SIG-M5 (cell line): ENCODE measurements around the gene PHF21A.

ENCODE experiments used
- DNase-seq: peaks from one replicate; lab custom pipeline; 2025; lab: John Stamatoyannopoulos, UW

The PHF21A gene

DNA sequence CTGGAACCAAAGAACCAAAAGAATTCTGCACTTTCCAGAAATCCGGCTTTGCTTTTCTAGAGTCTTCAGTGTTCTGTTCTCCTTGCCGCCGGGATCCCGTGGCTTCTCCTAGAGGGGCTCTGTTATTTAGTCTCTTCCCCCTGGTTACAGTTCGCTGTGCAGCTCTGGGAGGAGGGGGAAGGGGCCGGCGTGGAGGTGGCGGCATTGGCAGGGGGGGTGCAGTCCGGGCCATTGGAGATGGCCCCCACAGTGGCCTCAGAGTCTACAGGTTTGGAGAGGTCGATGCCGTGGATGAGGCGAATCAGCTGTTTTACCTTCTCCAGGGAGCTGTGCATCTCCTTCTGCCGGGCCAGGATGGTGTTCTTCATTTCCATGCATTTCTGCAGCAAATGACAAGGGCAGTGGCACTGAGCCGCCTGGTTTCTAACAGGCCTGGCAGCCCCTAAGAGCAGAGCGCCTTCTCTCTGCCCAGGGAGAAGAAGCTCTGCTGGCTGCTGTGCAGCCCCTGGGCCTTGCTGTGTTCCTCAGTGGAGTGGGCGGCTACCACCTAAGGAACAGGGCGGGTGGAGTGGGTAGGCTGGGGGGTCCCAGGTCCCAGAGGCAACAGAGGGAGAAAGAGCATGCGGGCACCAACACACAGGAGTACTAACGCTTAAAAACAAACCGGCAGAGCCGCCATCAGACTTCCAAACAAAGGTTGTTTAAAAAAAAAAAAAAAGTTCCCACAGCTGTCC is 187.2 kb downstream of the PHF21A start:
- DNase-seq = no peak

DNA sequence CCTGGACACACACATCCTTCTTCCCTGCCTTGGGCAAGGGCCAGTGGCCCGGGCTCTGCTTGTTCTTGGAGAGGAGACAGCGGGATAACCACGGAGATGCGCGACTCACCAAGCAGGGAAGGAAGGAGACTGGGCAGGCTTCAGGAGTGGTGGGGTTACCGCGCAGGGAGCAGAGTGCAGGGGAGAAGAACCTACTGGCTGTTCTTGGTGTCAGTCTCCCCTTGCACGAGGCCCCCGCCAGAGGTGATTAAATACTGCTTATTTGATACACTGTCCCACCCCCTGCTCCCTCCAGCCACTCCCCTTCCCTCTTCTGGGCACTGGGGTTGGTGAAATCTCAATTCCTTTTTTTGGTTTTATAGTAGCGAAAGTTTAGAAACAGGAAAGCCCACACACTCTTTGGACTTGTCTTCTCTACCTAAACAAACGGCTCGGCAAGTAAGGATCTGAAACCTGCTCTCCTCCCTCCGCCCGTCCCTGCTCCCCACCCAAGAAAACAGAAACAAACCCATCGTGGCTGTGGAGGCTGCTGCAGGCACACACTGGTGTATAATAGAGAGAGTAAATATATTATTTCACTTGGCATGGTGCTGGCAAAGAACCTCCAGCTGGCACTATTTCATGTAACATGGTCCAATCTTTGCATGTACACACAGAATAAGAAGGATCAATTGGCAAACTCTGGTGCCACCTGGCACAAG is 188.0 kb downstream of the PHF21A start:
- DNase-seq = peak; percentile 28

DNA sequence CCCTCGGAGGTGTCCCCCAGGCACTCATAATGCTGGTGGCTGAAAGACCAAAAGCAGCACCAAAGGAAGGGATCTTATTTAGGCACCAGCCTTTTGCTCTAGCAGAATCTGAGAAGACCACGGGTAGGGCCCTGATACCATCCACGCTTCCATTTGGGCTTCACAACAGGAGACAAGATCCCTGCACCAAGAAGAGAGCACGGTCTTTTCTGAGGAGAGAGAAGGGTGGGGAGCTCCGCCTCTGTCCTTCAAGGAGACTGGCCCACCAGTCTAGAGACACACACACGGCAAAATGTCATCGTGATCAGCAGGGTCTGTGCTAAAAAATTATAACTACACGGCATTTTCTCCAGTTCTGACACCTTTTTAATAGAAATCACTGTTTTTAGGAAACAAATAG is 189.0 kb downstream of the PHF21A start:
- DNase-seq = no peak

DNA sequence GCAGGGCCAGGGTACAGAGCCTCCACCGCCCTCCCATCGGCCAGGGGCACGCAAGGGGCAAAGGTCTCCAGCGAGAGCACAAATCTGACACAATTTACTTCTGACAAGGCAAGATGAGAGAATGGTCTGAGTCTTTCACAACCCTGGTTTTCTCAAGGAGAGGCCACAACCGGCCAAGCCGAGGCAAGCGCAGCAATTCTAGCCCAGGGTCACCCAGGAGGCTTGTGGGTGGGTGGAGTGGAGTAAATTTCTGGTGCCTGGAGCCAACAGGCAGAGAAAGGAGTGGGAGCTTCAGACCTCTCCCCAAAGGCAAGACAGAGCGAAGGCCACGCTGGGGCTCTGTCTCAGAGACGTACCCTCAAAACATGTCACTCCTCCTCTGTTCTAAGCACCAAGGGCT is 189.5 kb downstream of the PHF21A start:
- no peak for DNase-seq

DNA sequence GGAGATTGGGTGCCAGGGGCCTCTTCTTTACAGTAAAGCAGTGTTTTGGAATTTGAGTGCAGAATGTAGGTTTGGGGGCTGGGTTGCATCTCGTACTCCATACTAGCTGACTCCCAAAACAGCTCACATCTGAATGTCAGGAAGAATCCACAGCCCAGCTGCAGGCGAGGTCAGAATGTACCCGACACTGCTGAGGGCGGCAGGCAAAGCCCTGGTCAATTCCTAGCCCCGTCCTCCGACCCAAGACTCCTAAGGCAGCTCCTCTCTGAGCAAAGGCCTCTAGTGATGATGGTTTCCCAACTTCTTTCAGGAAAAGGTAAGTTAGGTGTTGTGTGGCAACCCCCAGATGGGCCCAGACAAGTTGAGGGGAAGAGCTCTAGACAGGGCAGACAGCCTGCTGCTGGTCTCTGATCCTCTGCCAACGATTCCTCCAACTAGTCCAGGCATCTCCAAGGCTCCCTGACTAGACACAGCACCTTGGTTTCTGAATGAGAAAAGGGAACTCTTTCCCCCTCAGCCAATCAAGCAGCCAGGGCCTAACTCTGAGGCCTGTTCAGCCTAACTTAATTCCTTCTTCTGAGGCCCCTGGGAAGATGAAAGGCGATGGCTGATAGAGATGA is 190.2 kb downstream of the PHF21A start:
- no peak for DNase-seq

DNA sequence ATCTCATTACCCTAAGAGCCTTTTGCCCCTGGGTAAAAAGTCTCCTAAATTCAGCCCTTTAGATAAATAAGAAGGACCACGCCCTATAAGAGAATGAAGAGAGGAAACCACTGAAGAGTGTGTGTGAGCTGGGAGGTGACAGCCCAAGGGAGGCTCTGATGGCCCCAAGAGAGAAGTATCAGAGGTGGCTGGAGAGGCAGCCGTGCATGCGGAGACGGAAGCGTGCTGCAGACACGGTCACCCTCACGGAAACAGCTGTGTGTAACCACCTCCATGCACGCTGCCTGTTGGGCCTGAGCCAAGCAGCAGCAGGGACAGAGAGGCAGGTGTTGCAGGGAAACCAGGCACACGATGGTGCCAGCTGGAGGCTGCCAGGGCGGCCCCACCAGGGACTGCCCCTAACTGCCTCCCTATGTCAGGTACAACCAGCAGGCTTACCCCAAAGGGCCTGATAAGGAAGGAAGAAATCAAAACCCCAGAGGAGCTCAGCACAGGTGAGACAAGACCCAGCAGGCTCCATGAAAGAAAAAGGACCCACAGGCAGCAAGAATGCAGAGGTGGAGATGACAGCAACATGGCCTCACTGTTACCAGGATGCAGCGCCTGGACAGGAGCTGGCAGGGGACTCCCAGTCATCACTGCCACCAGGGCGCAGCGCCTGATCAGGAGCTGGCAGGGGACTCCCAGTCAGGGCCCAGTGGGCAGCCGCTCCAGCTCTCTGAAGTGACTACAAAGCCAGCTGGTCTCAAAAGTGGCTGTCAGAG is 191.0 kb downstream of the PHF21A start:
- no peak for DNase-seq

DNA sequence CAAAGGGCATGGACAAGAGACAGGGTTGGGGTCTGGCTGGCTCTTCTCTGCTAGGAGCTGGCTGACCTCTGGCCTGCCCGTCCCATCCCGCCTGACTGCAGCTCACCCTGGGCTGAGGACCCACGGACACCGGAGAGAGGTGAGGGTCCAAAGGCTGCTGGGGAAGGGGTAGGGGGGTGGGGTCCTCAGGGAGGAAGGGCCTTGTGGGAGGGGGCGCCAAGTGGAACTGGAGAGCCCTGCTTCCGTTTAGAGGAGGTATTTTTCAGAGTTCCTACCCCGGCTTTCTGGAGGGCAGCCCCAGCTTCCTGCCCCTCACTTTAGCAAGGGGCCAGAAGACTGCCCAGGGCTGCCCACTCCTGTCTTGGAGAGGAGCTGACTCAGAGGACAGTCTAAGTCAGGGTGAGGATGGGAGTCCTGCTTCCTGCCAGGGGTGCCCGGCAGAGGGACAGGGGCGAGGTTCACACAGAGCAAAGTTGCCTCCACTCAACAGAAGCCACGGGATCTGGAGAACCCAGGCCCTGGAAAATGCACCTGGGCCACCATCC is 191.7 kb downstream of the PHF21A start:
- DNase-seq = no peak

DNA sequence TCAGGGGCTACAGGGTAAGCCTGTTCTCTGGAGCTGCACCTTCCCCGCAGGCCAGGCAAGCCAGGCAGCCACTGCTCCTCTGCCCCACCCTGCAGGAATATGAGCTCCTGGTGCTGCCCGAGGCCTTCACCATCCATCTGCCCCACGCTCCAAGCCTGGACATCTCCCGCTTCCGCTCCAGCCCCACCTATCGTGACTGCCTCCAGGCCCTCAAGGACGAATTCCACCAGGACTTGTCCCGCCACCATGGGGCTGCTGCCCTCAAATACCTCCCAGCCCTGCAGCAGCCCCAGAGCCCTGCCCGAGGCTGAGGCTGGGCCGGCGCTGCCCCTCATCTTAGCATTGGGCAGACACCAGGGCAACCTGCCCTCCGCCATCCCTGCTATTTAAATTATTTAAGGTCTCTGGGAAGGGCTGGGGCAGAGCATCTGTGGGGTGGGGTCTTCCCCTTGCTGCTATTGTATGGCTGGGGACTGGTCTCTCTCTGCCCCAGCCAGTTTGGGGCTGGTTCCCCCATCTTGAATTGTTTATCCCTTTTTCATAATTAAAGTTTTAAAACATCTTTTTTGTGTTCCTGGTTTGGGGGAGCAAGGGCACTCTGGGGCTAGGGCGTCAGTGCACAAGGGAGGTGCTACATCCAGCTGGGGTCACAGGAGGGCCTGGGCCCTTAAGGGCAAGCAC is 192.6 kb downstream of the PHF21A start:
- DNase-seq = no peak

DNA sequence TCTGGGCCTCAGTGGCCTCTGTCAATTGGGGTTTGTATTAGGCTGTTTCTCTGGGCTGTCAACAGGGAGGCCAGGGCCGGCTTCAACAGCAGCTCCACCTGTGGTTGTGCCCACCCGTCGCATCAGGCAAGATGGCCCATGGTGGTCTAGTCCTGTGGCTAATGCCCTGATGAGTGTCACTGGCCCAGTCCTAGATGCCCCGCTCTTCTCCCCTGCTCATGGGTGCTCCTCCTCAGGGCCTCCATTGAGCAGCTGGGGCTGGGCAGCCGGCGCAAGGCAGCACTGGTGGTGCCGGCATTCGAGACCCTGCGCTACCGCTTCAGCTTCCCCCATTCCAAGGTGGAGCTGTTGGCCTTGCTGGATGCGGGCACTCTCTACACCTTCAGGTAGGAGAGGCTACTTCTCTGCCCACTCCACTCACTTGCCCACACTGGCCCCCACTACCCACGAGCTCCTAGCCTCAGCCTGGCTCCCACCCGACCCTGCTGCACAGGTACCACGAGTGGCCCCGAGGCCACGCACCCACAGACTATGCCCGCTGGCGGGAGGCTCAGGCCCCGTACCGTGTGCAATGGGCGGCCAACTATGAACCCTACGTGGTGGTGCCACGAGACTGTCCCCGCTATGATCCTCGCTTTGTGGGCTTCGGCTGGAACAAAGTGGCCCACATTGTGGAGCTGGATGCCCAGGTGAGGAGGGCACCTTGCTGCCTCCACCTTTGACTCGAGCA is 193.4 kb downstream of the PHF21A start:
- no peak for DNase-seq

DNA sequence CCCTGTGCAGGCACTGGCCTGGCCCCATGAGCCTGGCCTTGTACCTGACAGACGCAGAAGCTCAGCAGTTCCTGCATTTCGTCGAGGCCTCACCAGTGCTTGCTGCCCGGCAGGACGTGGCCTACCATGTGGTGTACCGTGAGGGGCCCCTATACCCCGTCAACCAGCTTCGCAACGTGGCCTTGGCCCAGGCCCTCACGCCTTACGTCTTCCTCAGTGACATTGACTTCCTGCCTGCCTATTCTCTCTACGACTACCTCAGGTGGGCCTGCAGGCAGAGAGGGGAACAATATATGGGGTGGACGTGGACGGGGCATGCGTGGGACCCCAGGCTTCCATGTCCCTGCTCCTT is 193.9 kb downstream of the PHF21A start:
- no peak for DNase-seq

DNA sequence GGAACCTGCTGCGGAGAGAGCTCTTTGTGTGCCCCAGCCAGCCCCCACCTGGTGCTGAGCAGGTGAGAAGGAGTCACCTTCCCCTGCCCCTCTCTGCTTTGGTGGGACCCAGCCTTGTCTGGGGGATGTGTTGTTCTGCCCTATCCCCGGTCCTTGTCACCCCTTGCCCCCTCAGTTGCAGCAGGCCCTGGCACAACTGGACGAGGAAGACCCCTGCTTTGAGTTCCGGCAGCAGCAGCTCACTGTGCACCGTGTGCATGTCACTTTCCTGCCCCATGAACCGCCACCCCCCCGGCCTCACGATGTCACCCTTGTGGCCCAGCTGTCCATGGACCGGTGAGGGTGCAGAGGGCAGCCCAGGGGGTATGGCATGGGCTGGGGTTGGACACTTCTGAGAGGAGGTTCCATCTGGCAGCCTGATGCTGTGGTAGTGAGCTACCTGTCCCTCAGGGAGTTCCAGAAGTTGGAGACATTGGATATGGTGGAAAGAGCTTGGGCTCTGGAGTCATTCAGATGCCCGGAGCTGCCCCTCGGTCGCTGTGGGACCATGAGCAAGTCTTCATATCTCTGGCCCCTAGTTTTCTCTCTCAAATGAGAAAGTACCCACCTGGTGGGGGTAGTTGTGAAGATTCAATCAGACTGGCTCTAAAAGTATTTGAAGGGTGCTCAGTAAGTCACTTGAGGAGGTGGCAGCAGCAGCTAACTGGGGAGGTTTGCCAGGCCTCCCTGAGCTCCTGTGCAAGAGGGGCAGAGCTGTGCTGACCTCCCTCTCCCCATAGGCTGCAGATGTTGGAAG is 194.5 kb downstream of the PHF21A start:
- DNase-seq = no peak

DNA sequence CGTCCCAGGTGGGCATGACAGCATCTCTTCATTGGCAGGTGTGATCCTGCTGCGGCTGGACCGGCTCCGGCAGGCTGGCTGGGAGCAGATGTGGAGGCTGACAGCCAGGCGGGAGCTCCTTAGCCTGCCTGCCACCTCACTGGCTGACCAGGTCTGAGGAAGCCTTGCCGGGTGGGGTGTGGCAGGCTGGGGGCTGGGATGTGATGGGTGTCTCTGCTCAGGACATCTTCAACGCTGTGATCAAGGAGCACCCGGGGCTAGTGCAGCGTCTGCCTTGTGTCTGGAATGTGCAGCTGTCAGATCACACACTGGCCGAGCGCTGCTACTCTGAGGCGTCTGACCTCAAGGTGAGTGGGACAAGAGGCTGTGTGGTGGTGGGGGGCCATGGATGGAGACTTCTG is 195.3 kb downstream of the PHF21A start:
- DNase-seq = no peak

DNA sequence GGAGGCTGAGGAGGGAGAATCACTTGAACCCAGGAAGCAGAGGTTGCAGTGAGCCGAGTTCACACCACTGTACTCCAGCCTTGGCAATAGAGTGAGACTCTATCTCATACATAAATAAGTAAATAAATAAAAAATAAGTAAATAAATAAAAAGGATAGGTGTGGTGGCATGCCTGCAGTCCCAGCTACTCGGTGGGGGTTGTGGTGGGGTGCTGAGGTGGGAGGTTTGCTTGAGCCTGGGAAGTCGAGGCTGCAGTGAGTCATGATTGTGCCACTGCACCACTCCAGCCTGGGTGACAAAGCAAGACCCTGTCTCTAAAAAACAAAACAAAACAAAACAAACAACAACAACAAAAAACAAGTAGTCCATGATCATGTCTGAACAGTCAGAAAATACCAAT is 195.7 kb downstream of the PHF21A start:
- no peak for DNase-seq

DNA sequence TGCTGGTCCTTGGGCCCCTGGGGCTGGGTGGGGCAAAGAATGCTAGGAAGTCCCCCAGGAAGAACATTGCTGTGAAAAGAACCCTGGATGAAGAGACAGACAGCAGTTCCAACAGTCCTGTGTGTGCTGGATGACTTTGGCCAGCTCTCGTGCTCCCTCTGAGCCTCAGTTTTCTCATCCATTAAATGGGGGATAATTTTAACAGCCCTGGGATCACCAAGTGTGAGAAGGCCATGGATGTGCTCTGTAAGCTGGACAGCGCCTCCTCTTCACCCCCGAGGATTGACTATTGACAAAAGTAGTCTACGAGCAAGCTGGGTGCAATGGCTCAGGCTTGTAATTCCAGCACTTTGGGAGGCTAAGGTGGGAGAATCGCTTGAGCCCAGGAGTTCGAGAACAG is 196.3 kb downstream of the PHF21A start:
- DNase-seq = no peak

DNA sequence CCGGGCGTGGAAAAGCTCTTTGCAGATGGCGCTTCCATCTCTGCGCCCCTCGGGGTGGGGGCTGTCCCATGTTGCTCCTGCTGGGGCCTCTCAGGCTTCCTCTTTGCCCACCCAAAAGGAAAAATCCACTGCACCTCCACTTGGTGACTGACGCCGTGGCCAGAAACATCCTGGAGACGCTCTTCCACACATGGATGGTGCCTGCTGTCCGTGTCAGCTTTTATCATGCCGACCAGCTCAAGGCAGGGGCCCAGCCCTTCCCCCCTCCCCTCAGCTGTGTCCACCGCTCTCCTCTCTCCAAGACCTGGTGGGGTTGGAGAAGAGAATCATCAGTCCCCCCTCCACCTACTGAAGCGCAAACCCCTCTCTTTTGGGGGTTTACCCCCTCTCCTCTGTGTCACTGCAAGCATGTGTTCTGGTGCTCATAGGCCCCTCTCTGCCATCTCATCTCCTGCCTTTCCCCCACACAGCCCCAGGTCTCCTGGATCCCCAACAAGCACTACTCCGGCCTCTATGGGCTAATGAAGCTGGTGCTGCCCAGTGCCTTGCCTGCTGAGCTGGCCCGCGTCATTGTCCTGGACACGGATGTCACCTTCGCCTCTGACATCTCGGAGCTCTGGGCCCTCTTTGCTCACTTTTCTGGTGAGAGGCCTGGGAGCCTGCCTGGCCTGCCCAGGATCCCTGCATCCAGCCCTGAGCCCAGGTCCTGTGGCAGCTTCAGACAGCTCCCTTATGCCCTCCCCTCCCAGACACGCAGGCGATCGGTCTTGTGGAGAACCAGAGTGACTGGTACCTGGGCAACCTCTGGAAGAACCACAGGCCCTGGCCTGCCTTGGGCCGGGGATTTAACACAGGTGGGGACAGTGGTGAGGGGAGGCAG is 197.0 kb downstream of the PHF21A start:
- DNase-seq = no peak

DNA sequence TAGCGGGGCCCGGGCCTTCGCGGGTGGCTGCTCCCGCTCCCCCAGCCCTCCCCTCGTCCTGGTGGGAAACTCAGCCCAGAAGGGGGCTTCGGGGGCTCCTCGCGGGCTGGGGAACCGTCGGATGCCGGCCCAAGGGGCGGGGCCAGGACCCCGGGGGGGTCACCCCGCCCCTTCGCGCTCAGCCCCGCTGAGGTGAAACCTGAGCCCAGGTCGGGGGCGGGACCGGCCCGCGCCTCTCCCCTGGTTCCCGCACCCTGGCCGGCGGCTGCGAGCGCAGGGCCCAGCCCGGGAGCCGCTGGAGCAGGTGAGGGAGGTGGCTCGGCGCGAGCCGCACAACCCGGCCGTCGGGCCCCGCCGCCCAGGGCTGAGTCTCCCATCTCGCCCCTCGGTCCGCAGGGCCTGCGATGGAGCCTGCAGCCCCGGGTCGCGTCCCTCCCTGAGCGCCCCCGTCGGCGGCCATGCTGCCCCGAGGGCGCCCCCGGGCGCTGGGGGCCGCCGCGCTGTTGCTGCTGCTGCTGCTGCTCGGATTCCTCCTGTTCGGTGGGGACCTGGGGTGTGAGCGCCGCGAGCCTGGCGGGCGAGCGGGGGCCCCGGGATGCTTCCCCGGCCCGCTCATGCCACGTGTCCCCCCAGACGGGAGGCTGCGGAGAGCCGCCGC is 198.7 kb downstream of the PHF21A start, which contains the start of gene LARGE2:
Gene LARGE2, plus strand, starts transcription at position 232 of the 658 bp plus-strand sequence. Its CDS starts 227 bp downstream, at position 459.
- no peak for DNase-seq

DNA sequence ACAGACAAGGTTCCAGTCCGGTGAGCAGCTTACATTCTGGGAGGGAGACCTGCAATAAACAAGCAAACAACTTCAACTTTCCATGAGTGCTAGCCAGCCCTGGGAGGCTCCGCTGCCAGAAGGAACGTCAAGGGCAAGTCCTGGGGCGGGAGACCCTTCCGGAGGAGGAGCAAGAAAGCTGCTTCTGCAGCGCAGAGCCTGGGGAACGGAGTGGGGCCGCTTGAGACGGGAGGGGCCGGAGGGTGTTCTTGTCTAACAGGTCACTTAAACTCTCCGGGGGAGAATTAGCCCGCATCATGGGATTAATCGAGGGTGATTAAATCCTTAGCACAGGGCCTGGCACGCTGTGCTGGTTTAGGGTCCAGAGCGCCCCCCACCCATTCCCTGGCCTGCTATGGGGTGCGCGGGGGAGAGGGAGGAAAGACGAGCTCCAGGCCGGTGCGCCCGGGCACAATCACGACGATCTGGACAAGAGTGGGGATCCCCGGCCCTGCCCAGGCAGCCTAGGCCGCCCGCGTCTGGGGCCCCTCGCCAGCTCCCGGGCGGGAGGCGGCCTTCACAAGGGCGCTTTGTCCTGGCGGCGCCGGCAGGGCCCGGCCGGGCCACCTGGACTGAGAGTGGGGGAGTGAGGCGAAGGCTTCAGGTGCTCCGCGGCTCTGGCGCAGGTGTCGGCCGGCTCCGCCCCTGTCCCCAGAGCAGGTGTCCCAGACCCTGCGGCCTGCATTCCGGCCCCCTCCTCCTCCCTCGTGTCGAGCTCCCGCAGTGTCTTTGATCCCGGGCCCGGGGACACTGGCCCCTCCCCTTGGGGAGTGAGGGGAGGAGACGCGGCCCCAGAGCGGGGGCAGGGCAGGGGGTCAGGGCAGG is 199.5 kb downstream of the PHF21A start:
- no peak for DNase-seq
